Activated naive CD8-positive, alpha-beta T cell (primary cell): Measurements from ENCODE around the gene CRYBG2.
"Not testable (repeated sequence)": the region's sequence is repeated elsewhere in the genome, so short reads cannot be mapped to it uniquely, and the experiment has no call there.

ENCODE experiments used
- H3K27ac Mint-ChIP-seq: one replicate; pipeline ENCODE4 v1.8.0; 2021; ENCODE audit warnings: mixed read lengths
- H3K27me3 Mint-ChIP-seq: one replicate; pipeline ENCODE4 v1.8.0; 2021; ENCODE audit warnings: mixed read lengths
- H3K36me3 Mint-ChIP-seq: one replicate; pipeline ENCODE4 v1.8.0; 2021; ENCODE audit warnings: mixed read lengths
- H3K4me1 Mint-ChIP-seq: one replicate; pipeline ENCODE4 v1.8.0; 2021; ENCODE audit warnings: low read depth, mixed read lengths
- H3K4me3 Mint-ChIP-seq: one replicate; pipeline ENCODE4 v1.8.0; 2021; ENCODE audit warnings: mild to moderate bottlenecking, mixed read lengths
- H3K9me3 Mint-ChIP-seq: one replicate; pipeline ENCODE4 v1.8.0; 2021; ENCODE audit warnings: low read depth, mixed read lengths

CRYBG2 gene

DNA sequence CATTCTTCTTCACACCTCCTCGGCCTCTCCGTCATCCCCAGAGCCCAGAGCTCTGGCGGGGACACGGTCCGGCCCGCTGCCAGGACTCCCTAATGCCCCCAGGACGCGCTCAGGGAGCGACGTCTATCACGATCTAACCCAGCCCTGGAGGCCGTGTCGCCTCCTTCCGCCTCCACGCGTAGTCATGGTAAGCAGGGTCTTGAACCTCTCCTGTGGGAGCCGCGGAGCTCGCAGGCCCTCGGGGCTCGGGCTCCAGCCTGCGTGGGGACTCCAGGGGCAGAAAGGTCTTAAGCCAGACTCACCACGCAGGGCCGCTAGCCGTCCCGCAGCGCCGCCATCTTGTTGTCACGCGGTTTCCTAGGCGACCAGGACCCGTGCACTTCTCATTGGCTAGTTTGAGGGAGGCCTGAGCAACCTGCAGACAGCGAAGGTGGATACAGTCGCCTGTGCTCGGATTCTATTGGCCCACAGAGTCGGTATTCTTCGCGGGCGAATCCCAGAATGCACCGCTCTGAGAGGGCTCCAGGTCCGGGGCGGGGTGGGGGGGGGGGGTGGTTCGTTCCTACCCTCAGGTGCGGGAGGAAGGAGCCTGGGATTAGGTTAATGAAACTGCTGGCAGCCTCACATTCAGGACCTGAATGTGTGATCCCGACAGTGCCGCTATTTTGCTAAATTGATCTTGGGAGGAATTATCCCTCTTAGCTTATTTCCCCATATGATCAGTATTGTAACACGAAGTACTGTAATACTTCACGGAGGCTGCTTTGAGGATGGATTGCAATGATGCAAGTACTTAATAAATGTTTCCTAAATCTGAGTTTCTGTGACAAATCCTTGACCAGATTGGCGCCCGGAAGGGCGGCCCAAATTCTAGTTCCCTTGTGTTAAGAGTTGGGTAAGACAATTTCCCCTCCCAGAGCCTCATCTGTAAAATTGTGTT is 47.4 kb downstream of the CRYBG2 start, which contains the start of gene UBXN11:
TSS of gene UBXN11 (minus strand) at position 347 of the 940 bp plus-strand sequence. CDS start 3,753 bp downstream, outside the sequence.
- H3K27me3 Mint-ChIP-seq, result no peaks in the 10 kb centered on the region
- H3K36me3 Mint-ChIP-seq, result no peaks in the 10 kb centered on the region
- H3K4me3 Mint-ChIP-seq, result peak within 1 kb of the TSS; percentile 99
- no peaks in the 10 kb centered on the region for H3K9me3 Mint-ChIP-seq
- H3K27ac Mint-ChIP-seq, result peak within 1 kb of the TSS; percentile 95
- H3K4me1 Mint-ChIP-seq, result peaks cover 30% of the 10 kb centered on the region

DNA sequence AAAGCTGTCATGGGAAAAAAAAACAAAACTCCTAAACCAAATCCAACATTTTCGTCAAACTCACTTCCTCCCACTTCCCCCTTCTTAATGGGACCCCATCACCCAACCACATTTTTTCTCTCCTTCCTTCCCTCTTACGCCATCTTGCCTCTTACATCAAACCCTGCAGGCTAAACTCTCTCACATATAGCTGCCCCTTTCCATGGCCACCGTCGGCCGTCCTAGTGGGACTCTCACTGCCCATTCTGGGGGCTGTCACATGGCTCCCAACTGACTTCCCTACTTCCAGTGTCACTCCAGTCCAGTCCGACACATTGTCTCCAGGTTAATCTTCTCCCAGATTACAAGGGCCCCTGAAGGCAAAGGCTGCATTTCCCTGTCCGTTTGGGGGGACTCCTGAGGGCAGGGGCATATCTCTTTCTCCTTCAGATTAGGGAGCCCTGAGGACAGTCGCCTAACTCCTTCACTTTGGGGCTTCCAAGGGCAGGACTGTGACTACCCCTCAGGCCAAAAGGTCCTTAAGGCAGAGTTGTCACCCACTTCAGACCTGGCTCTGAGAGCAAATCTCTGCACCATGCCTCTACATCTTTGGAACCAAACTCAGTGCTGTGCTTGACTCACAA is 48.2 kb downstream of the CRYBG2 start:
- Mint-ChIP-seq H3K4me3 (peak overlapping the region; percentile 99), H3K36me3 (no peaks in the 10 kb centered on the region), H3K9me3 (no peaks in the 10 kb centered on the region), H3K27ac (peak overlapping the region; percentile 95), H3K4me1 (peaks cover 32% of the 10 kb centered on the region), H3K27me3 (no peaks in the 10 kb centered on the region)

DNA sequence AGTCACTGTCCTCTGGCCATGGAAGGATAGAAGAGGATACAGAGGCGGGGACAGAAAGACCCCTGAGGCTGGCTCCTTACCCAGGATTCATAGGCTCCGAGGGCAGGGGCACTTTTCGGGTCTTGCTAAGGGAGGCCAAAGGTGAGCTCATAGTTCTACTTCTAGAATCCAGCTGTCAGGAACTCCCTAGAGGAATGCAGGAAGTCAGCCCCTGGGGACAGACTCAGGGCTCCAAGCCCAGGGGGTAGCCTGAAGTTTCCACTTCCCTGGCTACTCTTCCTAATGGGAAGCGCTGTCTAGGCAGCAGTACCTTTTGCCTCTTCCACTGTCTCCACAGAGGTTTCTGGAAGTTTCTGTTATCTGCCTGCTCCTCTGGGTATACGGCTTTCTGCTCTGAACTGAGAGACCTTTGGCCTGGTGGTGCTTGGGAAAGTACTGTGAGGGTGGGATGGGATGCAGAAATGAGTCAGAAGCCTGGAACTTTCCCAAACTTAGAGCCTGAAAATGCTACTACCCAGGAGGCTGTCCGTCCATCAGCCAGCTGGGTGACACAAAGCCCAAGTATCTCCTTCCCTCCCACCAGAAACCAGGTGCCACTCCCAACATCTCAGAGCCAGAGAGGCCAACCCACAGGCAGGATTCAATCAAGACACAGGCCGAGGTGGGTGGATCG is 51.1 kb downstream of the CRYBG2 start:
- H3K4me1 Mint-ChIP-seq, result peaks cover 29% of the 10 kb centered on the region
- H3K9me3 Mint-ChIP-seq, result no peaks in the 10 kb centered on the region

DNA sequence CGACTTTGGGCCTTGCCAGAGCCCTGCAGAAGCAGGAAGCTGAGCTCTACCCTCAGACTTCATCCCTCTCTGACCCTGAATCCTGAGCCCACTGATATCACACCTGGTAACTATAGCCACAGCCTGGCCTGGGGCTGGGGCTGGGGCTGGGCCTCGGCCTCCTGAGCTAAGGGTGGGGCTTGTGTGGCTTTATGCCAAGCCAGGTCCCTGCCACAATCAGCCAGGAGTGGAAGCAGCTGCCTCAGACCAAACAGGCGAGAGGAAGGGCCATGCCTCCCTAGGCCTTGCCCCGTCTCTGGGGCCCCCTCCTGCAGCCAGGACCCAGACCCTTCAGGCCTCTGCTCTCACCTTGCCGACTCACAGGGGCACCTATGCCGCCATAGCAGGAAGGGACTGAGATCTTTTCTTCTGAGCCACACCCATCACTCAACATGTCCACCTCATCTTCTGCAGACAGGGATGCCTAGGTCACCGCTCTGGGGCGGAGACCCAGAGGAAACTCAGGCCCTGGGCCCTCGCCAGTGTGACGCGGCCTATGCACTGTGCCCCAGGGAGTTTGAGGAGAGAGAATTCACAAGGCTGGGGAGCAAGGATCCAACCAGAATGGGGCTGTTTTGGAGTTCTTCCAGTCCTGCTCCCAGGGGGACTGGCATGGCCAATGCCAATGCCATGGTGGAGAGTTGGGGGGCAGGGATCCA is 53.2 kb downstream of the CRYBG2 start:
- Mint-ChIP-seq H3K4me3 (no peak overlapping the region), H3K36me3 (peaks cover under 1% of the 10 kb centered on the region), H3K27ac (no peak overlapping the region), H3K9me3 (no peaks in the 10 kb centered on the region), H3K4me1 (peaks cover 11% of the 10 kb centered on the region), H3K27me3 (no peaks in the 10 kb centered on the region)

More for the DNA sequence above, 51.1 kb downstream of the CRYBG2 start:
- no peaks in the 10 kb centered on the region for H3K27me3 Mint-ChIP-seq
- H3K36me3 Mint-ChIP-seq, result no peaks in the 10 kb centered on the region
- no peak overlapping the region for H3K27ac Mint-ChIP-seq
- H3K4me3 Mint-ChIP-seq, result no peak overlapping the region

DNA sequence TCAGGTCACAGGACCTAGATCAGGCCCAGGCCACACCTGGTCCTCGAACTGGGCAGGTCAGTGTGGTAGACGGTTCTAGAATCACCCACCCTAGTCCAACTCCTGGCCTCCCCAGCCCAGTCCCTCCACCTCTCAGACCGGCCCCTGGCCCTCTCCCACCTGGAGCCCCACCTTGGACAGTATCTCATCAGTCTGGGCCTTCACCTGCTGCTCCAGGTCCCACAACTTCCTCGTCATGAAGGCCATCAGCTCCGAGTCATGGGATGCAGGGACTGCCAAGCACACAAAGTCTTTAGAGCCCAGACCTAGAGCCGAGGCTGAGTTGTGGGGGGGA is 56.2 kb downstream of the CRYBG2 start:
- Mint-ChIP-seq H3K27me3 (no peaks in the 10 kb centered on the region), H3K9me3 (no peaks in the 10 kb centered on the region), H3K4me3 (no peak overlapping the region), H3K36me3 (peaks cover 5% of the 10 kb centered on the region), H3K27ac (no peak overlapping the region), H3K4me1 (peaks cover 11% of the 10 kb centered on the region)

DNA sequence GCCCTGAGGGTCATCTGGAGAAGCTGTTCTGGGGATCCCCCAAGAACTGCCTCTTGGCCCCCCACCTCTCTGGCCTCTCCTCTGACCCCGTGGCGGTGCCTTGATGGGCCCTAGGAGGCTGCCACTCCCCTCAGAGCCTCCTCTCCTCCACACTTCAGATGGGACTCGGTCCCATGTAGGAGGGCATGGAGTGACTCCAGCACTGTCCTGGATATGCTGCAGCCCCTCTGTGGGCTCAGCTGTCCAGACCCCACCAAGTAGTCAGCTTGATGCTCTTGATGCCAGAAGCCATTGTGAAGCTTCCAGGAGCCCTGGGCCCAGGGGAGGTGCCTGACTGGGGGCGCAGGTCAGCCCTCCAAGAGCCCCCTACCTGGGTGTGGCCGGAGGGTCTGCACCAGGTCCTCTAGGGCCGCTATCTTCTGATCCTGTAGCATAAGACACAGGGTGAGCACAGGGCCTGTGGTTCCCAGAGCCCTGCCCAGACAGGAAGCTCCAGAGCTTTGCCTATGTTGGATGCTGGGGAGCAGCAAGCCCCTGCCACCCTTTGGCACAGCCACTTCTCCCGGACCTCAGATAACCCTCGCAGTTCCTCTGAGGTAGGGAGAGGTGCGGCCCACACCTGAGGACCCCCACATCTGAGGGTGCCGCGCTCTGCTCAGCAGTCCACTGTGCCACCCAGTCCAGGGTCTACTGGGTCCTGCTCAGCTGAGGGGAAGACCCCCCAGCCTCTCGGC is 56.7 kb downstream of the CRYBG2 start:
- no peaks in the 10 kb centered on the region for H3K9me3 Mint-ChIP-seq
- H3K27me3 Mint-ChIP-seq, result no peaks in the 10 kb centered on the region
- peaks cover 5% of the 10 kb centered on the region for H3K36me3 Mint-ChIP-seq
- H3K4me3 Mint-ChIP-seq, result no peak overlapping the region
- H3K4me1 Mint-ChIP-seq, result peaks cover 13% of the 10 kb centered on the region
- no peak overlapping the region for H3K27ac Mint-ChIP-seq

DNA sequence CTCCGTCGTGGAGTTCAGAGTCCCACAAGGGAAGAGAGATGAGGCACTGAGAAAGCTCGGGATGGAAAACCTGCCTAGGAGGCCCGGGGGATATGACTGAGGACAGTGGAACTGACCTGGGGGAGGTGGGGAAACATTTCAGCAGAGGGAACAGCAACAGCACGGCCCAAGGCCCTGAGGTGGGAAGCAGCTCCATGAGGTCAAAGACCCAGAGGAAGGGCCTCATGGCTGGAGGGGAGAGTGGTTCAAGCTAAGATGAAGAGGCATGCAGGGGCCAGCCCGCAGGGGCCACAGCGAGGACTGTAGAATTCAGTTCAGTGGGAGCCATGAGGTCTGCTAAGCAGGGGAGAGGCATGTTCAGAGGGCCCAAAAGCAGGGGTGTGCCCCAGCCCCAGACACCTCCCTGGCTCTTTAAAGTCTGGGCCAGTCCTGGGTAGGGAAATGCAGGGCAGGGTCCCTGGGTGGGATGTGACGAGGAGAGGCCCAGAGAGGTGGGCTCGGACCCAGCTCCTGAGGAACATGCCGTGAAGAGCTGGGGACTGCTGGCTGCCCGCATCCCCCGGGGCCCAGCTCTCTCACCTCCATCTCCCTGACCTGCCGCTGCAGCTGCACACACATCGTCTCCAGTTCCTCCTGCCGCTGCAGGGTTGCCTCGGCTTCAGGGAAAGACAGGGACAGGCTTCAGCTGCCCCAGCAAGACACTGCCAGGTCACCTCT is 57.4 kb downstream of the CRYBG2 start:
- Mint-ChIP-seq H3K4me1 (peaks cover 20% of the 10 kb centered on the region), H3K27ac (no peak overlapping the region), H3K4me3 (no peak overlapping the region), H3K27me3 (no peaks in the 10 kb centered on the region), H3K9me3 (no peaks in the 10 kb centered on the region), H3K36me3 (peaks cover 5% of the 10 kb centered on the region)

DNA sequence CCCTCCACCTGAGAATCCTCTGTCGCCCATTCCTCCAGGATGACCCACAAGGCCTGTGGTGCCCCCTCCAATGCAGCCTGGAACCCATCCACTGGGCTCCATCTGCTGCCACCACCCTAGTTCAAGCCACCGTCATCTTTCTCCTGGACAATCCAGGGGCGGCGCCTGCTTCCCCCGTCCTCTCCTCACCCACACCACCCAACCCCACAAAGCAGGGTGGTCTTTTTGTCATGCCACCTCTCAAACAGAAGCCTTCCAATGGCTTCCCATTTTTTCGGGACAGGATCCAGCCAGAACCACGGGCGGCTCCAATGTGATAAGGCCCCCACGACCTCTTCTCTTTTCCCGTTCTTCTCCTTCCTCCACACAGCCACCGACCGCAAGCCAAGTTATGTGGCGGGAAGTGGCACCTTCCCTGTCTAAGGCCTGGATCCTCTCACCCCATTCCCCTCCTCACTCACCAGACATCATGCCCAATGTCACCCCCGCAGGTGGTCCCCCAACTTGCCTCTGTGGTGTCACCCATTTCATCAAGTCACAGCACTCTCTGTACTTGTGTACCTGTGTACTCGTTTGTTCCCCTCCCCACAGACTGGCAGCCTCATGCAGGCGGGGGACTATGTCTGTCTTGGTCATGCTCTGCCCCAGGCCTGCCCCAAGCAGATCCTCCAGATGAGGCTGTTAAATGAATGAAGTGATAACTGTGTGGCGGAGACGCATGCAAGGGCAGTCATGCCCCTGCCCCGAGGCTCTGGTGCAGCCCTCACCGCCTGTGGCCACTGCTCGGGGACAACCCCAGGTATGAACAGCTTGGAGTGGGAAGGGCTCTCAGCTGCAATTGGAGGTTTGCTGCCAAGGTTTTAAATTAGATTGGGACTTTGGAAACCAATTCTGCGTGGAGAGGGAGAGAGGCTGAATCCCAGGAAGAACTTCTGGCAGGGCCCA is 58.5 kb downstream of the CRYBG2 start:
- Mint-ChIP-seq H3K27me3 (no peaks in the 10 kb centered on the region), H3K36me3 (peaks cover 5% of the 10 kb centered on the region), H3K9me3 (no peaks in the 10 kb centered on the region), H3K4me1 (peaks cover 28% of the 10 kb centered on the region), H3K4me3 (no peak overlapping the region), H3K27ac (no peak overlapping the region)

DNA sequence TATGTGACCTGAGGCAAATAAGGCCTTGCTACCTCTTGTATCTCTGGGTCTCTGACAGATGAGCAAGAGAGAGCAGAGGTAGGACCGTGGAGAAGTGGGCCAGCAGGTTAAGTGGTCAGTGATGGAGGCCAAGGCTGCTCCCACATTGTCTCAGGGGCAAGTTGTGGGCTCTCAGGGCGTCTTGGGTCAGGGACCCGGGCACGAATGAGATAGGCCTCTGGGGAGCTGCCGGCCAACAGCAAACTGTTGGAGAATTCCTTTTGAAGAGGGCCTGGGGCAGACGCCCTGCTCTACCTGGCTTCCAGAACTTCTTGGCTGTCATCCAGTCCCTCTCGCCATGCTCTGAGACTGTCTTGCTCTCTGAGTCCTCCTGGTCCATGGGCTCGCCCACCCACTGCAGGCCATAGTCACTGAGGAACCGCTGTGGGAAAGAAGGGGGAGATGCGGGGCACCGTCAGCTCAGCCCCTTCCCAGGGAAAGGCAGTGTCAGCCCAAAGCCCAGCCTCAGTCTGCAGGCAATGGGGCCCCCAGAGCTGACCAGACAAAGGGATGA is 59.9 kb downstream of the CRYBG2 start:
- Mint-ChIP-seq H3K27me3 (no peaks in the 10 kb centered on the region), H3K4me3 (no peak overlapping the region), H3K4me1 (peaks cover 39% of the 10 kb centered on the region), H3K36me3 (peaks cover 5% of the 10 kb centered on the region), H3K27ac (no peak overlapping the region), H3K9me3 (no peaks in the 10 kb centered on the region)

DNA sequence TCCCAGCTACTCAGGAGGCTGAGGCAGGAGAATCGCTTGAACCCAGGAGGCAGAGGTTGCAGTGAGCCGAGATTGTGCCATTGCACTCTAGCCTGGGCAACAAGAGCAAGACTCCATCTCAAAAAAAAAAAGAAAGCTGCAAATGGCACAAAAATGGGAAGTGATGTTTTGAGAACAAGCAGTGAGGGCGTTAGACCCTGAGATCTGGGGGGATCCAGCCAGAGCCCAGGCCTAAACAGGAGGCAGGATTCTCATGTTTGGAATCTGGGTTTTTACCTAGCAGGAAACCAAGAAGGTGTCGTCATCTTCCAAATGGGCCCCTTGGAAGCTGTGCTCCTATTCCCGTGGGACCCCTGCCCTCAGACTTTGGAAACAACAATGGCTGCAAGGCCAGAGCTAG is 61.2 kb downstream of the CRYBG2 start:
- peak overlapping the region; percentile 50 for H3K27ac Mint-ChIP-seq
- H3K36me3 Mint-ChIP-seq, H3K27me3 Mint-ChIP-seq, H3K9me3 Mint-ChIP-seq, H3K4me3 Mint-ChIP-seq: not testable (repeated sequence)
- peaks cover 52% of the 10 kb centered on the region for H3K4me1 Mint-ChIP-seq

DNA sequence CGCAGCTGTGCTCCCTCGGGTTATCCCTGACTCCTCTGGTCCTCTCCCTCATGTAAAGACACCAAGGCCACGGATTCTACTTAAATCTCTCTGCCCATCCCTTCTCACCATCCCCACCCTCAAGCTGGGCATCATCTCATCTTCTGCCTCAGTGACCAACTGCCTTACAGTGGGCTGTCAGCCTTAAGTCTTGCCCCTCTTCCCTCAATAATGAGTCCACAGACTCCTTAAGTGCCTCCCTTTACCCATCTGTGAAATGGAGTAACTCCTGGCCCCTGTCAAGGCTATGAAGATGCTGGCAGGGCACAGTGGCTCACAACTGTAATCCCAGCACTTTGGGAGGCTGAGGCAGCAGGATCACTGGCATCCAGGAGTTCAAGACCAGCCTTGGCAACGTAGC is 62.0 kb downstream of the CRYBG2 start:
- Mint-ChIP-seq H3K27me3 (no peaks in the 10 kb centered on the region), H3K36me3 (peaks cover 5% of the 10 kb centered on the region), H3K27ac (peak overlapping the region; percentile 94), H3K9me3 (no peaks in the 10 kb centered on the region), H3K4me1 (peaks cover 60% of the 10 kb centered on the region), H3K4me3 (peak overlapping the region; percentile 12)

DNA sequence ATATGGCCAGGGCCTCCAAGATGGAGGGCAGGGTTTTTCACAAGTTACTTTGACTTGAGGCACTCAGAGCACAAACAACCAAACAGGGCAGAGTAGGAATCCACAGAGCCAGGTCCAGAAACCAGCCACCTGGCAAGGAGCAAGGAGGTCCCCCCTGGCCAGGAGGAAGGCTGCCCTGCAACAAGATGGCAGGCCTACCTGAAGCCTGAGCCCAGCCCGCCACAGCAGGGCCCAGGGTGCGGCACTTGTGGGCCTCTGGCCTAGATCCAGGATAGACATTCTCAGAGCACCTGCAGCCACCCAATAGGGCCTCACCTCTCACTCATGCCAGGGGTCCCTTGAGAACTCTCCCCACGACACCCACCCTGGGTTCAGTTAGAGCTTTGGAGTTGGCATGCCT is 62.5 kb downstream of the CRYBG2 start:
- Mint-ChIP-seq H3K36me3 (peaks cover 5% of the 10 kb centered on the region), H3K27me3 (no peaks in the 10 kb centered on the region), H3K9me3 (no peaks in the 10 kb centered on the region), H3K4me3 (no peak overlapping the region), H3K4me1 (peaks cover 64% of the 10 kb centered on the region), H3K27ac (peak overlapping the region; percentile 94)

DNA sequence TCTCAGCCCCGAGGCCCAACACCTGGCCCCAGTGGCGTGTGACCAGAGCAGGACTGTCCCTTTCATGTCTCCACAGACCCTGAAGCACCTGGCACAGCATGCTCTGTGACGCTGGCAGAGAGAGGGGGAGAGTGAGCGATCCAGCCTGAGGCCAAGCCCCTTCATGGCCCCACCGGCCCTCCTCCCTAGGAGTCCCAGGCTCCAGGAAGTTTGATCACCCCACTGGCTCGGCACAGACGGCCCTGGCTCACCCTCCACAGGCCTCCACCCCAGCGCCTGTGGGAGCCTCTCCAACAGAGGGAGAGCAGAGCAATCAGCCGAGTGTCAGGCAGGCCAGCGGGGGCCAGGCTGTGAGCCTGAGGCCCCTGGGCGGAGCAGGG is 63.1 kb downstream of the CRYBG2 start:
- H3K27me3 Mint-ChIP-seq, result no peaks in the 10 kb centered on the region
- no peak overlapping the region for H3K4me3 Mint-ChIP-seq
- peaks cover 70% of the 10 kb centered on the region for H3K4me1 Mint-ChIP-seq

More for the DNA sequence above, 63.1 kb downstream of the CRYBG2 start:
- H3K9me3 Mint-ChIP-seq, result no peaks in the 10 kb centered on the region
- peak overlapping the region; percentile 94 for H3K27ac Mint-ChIP-seq
- H3K36me3 Mint-ChIP-seq, result peaks cover 5% of the 10 kb centered on the region
